ENCODE measurements around the gene ANKRD33B.
"Not testable (repeated sequence)": the region's sequence is repeated elsewhere in the genome, so short reads cannot be mapped to it uniquely, and the experiment has no call there.

Gene ANKRD33B

GRCh38 chr5:10593531-10594181 is 29.8 kb downstream of the ANKRD33B start:
- DNase-seq (ENCODE audit: low read depth in 2 of 2) = no peak

- DNase-seq (ENCODE audit: low read depth in 2 of 2) = no peak
These were observed 30.8 kb downstream of the ANKRD33B start for GRCh38 chr5:10594591-10595210.

DNA sequence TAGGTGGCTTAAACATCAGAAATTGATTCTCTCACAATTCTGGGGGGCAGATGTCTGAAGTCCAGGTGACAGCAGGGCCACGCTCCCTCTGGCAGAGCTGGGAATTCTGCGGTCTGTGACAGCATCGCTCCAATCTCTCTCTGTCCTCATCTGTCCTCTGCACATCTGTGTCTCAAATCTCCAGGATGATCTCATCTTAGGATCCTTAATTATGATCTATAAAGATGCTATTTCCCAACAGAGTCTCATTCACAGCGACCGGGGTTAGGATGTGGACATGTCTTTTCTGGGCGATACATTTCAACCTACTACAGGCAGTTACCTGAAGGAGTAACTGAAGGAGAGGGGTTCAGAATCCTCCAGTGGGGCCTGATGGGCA is 31.4 kb downstream of the ANKRD33B start:
- DNase-seq (ENCODE audit: low read depth in 2 of 2) = no peak

- DNase-seq (ENCODE audit: low read depth in 2 of 2) = peak in 1 of 2 donors; percentile 40
These were observed 31.9 kb downstream of the ANKRD33B start for GRCh38 chr5:10595672-10596309.

- DNase-seq (ENCODE audit: low read depth in 2 of 2) = no peak
These were observed 32.4 kb downstream of the ANKRD33B start for GRCh38 chr5:10596310-10596703.

DNA sequence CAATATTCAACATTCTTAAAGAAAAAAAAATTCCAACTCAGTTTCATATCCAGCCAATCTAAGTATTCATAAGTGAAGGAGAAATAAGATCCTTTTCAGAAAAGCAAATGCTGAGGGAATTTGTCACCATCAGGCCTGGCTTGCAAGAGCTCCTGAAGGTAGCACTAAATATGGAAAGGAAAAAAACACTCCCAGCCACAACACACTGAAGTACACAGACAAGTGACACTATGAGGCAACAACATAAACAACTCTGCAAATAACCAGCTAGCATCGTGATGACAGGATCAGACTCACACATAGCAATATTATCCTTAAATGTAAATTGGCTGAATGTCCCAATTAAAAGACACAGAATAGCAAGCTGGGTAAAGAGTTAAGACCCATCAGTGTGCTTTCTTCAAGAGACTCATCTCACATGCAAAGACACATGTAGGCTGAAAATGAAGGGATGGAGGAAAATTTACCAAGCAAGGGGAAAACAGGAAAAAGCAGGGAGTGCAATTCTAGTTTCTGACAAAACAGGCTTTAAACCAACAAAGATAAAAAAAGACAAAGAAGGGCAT is 33.1 kb downstream of the ANKRD33B start:
- no peak for DNase-seq (ENCODE audit: low read depth in 2 of 2)

GRCh38 chr5:10599113-10599512 is 35.2 kb downstream of the ANKRD33B start:
- DNase-seq (ENCODE audit: low read depth in 2 of 2) = no peak

- DNase-seq (ENCODE audit: low read depth in 2 of 2) = no peak
These were observed 36.0 kb downstream of the ANKRD33B start for GRCh38 chr5:10599862-10600284.

GRCh38 chr5:10600626-10601245 is 36.9 kb downstream of the ANKRD33B start:
- peak in 1 of 2 donors; percentile 21 for DNase-seq (ENCODE audit: low read depth in 2 of 2)

DNA sequence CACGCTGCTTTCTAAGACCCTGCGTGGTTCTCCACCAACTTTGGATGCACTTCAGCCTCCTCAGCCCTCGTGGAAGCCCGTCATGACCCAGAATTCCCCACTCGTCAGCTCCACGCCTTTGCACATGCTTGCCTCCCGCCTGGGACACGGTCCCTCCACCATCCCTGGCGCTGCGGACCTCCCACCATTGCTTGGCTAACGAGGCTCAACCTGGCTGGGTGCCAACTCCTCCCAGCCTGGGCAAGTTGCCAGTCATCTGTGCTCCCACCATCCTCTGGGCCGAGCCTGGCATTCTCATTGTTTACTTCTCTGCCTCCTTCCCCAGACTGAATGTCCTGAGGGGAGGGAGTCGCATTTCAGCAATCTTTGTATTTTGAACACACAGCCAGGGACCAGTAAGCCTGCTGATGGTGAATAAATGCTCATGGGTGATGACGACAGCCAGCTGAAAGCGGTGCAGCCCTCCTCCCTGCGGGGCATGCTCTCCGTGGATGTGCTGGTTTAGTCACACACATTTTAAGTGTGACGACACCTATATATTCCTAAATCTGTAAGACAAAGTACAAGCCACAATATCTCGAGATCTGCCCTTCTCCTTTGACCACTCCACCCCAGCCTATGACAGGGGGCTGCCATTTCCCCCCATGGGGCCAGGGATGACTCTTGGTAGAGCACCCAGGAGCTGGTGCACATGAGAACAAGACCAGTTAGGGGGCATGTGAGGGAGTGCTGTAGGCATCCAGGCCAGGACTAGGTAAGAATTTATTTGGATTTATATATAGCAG is 37.6 kb downstream of the ANKRD33B start:
- DNase-seq (ENCODE audit: low read depth in 2 of 2) = no peak

GRCh38 chr5:10602031-10602806 is 38.3 kb downstream of the ANKRD33B start:
- no peak for DNase-seq (ENCODE audit: low read depth in 2 of 2)

DNA sequence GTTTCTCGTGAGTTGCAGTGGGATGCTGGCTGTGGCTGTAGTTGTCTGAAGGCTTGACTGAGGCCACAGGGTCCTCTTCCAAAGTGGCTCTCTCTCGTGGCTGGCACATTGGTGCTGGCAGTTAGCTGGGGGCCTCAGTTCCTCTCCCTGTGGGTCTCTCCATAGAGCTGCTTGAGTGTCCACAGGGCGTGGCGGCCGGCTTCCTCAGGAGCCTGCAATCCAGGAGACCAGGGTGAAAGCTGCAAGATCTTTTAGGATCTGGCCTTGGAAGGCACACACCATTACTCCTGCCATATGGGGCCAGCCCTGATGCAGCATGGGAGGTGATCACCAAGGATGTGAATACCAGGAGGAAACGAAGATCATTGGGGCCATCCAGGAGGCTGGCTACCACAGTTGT is 41.1 kb downstream of the ANKRD33B start:
- no peak for DNase-seq (ENCODE audit: low read depth in 2 of 2)

DNA sequence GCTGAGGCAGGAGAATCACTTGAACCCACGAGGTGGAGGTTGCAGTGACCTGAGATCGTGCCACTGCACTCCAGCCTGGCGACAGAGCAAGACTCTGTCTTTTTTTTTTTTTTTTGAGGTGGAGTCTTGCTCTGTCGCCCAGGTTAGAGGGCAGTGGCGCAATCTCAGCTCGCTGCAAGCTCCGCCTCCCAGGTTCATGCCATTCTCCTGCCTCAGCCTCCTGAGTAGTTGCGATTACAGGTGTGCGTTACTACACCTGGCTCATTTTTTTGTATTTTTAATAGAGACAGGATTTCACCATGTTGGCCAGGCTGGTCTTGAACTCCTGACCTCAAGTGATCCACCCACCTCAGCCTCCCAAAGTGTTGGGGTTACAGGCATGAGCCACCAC is 42.8 kb downstream of the ANKRD33B start:
- not testable (repeated sequence) for DNase-seq (ENCODE audit: low read depth in 2 of 2)

GRCh38 chr5:10607023-10607665 is 43.3 kb downstream of the ANKRD33B start:
- DNase-seq (ENCODE audit: low read depth in 2 of 2) = no peak

DNA sequence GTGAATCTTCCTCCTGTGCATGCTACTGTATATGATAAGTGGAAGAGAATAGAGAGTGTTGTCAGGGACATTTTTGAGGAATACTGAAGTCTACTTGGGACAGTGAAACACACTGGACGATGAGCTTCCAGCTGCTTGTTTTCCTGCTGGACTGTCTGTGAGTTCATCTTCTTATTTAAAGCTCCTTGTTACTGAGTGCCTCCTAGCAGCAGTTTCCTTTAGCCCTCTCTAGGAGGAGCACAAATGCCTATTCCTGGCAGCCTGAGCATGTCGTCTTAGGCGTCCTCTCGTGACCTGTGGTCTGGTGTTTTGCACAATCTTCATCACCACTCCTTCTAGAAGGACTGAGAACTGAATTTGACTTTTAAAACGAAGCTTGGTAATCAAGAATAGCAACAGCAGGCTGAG is 43.8 kb downstream of the ANKRD33B start:
- DNase-seq (ENCODE audit: low read depth in 2 of 2) = no peak

- DNase-seq (ENCODE audit: low read depth in 2 of 2) = not testable (repeated sequence)
These were observed 44.2 kb downstream of the ANKRD33B start for GRCh38 chr5:10608081-10608480.

- DNase-seq (ENCODE audit: low read depth in 2 of 2) = no peak
These were observed 46.2 kb downstream of the ANKRD33B start for GRCh38 chr5:10610058-10610457.

GRCh38 chr5:10611290-10611689 is 47.4 kb downstream of the ANKRD33B start:
- no peak for DNase-seq (ENCODE audit: low read depth in 2 of 2)

GRCh38 chr5:10612251-10612650 is 48.4 kb downstream of the ANKRD33B start:
- no peak for DNase-seq (ENCODE audit: low read depth in 2 of 2)

- DNase-seq (ENCODE audit: low read depth in 2 of 2) = no peak
These were observed 51.8 kb downstream of the ANKRD33B start for GRCh38 chr5:10615693-10616092.

Data from stimulated activated CD8-positive, alpha-beta memory T cell treated with anti-CD3 and anti-CD28 coated beads, Interleukin-15, amount 100 ng/mL, for 48 hours (primary cell).